Measurements from ENCODE around the gene STT3B. TPM values are rescaled to one million over a fixed set of nuclear protein-coding genes. Genes with fewer than 3 reads are reported as not detected.

Gene STT3B
- total RNA-seq, 1 experiment from 2014 or later, result 105 TPM

DNA sequence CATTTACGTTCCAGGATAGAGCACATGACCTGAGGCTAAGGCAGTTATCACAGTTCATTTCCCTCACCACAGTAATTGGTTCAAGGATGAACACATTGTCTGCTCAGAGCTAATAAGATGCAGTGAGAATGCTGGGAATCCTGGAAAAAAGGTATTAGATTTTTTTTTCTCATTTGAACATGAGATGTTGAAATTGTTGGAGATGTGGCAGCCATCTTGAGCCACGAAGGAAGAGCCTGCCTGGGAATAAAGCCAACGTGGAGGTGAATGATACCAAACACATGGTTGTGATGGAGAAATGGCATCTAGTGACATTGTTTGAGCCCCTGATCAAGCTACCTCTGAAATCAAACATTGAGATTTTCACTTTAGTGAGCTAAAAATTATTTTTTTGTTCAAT is 16.0 kb upstream of the STT3B start:
- intact Hi-C loops (cut with micrococcal nuclease; ENCODE audit: unreplicated experiment), result no loop called here
- POLR2A ChIA-PET, result no interaction called here
- Histone ChIP-seq H3K27ac (ENCODE audit: low read length) (no peak overlapping the region), H3K36me3 (ENCODE audit: control insufficient read depth, insufficient read depth, low read length) (no peaks in the 10 kb centered on the region), H3K9me3 (ENCODE audit: control insufficient read depth, insufficient read depth, low read depth, low read length) (no peaks in the 10 kb centered on the region), H3K27me3 (ENCODE audit: control insufficient read depth, insufficient read depth, low read length) (no peaks in the 10 kb centered on the region), H3K4me1 (ENCODE audit: control insufficient read depth, insufficient read depth, low read length) (no peaks in the 10 kb centered on the region), H3K4me3 (ENCODE audit: low read depth in 2 of 2, low read length in 2 of 2) (no peak overlapping the region)
- in situ Hi-C loops (cut with HindIII; ENCODE audit: low pct_unique_long_range_greater_than_20kb, low sequenced_read_pairs), result no loop called here
- no peak for DNase-seq (ENCODE audit: low read depth, low spot score)
- CTCF ChIA-PET, result no interaction called here
- BruUV-seq (replicated peaks), result no TSS peak
- ATAC-seq, result no peak
- TF ChIP-seq SIN3A (IDR thresholded peaks at IDR 0.05; ENCODE audit: borderline replicate concordance, insufficient read depth, low read depth, low read length) (no peak), CTCF (IDR thresholded peaks at IDR 0.05) (no peak), POLR2AphosphoS5 (IDR thresholded peaks at IDR 0.05; ENCODE audit: low read depth, low read length) (no peak), TCF7L2 (IDR thresholded peaks at IDR 0.05; ENCODE audit: low read depth, low read length) (no peak)
- TF ChIP-seq, protein P1, sequence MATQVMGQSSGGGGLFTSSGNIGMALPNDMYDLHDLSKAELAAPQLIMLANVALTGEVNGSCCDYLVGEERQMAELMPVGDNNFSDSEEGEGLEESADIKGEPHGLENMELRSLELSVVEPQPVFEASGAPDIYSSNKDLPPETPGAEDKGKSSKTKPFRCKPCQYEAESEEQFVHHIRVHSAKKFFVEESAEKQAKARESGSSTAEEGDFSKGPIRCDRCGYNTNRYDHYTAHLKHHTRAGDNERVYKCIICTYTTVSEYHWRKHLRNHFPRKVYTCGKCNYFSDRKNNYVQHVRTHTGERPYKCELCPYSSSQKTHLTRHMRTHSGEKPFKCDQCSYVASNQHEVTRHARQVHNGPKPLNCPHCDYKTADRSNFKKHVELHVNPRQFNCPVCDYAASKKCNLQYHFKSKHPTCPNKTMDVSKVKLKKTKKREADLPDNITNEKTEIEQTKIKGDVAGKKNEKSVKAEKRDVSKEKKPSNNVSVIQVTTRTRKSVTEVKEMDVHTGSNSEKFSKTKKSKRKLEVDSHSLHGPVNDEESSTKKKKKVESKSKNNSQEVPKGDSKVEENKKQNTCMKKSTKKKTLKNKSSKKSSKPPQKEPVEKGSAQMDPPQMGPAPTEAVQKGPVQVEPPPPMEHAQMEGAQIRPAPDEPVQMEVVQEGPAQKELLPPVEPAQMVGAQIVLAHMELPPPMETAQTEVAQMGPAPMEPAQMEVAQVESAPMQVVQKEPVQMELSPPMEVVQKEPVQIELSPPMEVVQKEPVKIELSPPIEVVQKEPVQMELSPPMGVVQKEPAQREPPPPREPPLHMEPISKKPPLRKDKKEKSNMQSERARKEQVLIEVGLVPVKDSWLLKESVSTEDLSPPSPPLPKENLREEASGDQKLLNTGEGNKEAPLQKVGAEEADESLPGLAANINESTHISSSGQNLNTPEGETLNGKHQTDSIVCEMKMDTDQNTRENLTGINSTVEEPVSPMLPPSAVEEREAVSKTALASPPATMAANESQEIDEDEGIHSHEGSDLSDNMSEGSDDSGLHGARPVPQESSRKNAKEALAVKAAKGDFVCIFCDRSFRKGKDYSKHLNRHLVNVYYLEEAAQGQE (IDR thresholded peaks at IDR 0.05; ENCODE audit: insufficient read depth in 1 of 2, low read depth in 2 of 2, low read length in 1 of 2), result no peak

DNA sequence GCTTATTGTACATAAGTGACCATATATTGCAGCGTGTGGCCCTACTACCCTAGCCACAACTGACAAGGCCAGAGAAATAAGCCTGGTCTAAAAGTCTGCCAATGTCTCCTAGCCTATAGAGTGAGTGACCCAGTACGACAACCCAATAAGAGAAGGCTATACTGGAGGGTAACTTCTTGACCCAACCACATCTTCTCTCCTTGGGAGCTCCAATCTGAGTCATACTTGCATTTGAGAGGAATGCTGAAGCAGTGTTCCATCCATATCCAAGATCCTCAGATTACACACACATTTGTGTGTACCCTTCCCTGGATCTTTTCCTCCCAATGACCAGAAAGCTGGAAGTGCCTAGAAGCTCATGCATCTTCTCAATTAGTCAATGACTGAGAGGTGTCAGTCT is 11.3 kb upstream of the STT3B start:
- POLR2A ChIA-PET, result no interaction called here
- ATAC-seq, result no peak
- Histone ChIP-seq H3K4me3 (ENCODE audit: low read depth in 2 of 2, low read length in 2 of 2) (no peak overlapping the region), H3K4me1 (ENCODE audit: control insufficient read depth, insufficient read depth, low read length) (no peaks in the 10 kb centered on the region), H3K27me3 (ENCODE audit: control insufficient read depth, insufficient read depth, low read length) (no peaks in the 10 kb centered on the region; the same call in 1 of the 2 replicates), H3K36me3 (ENCODE audit: control insufficient read depth, insufficient read depth, low read length) (no peaks in the 10 kb centered on the region), H3K9me3 (ENCODE audit: control insufficient read depth, insufficient read depth, low read depth, low read length) (no peaks in the 10 kb centered on the region), H3K27ac (ENCODE audit: low read length) (no peak overlapping the region)
- CTCF ChIA-PET, result no interaction called here
- in situ Hi-C loops (cut with HindIII; ENCODE audit: low pct_unique_long_range_greater_than_20kb, low sequenced_read_pairs) (no loop called here), intact Hi-C loops (cut with micrococcal nuclease; ENCODE audit: unreplicated experiment) (no loop called here)
- no peak for DNase-seq (ENCODE audit: low read depth, low spot score)
- no TSS peak for BruUV-seq (replicated peaks)
- TF ChIP-seq, protein P1 (IDR thresholded peaks at IDR 0.05; ENCODE audit: insufficient read depth in 1 of 2, low read depth in 2 of 2, low read length in 1 of 2), result no peak
- TF ChIP-seq CTCF (IDR thresholded peaks at IDR 0.05), result no peak
- no peak for TF ChIP-seq SIN3A (IDR thresholded peaks at IDR 0.05; ENCODE audit: borderline replicate concordance, insufficient read depth, low read depth, low read length)

Data from Panc1 (cell line).